Measurements from ENCODE around the gene PRRT3.

GRCh38 chr3:9955067-9955502 lies 2.9 kb upstream of the PRRT3 start:
- TF ChIP-seq CTCF (IDR thresholded peaks at IDR 0.05; ENCODE audit: low read length) (no peak), EZH2 (IDR thresholded peaks at IDR 0.05; ENCODE audit: borderline replicate concordance, low read length) (no peak)

Data from OCI-LY1 (cell line).